GM21526 (cell line): ENCODE results near the gene C14orf39.

Experiments used
- ATAC-seq: cut with Tn5 transposase; IDR thresholded peaks from one replicate; pipeline ENCODE4 v1.9.1; 2021; ENCODE audit warnings: moderate library complexity; ENCODE audit not compliant: unreplicated experiment, low FRiP score

The C14orf39 gene

GRCh38 chr14:60485598-60486251 lies at the start of gene C14orf39:
C14orf39 (minus strand) TSS chr14:60486063; CDS start chr14:60485078, 985 bp downstream.
- no peak for ATAC-seq

GRCh38 chr14:60532442-60532841 lies 46.6 kb upstream of the C14orf39 start:
- ATAC-seq: no peak

GRCh38 chr14:60515511-60516289 lies 29.8 kb upstream of the C14orf39 start:
- no peak for ATAC-seq

GRCh38 chr14:60514741-60515491 lies 29.1 kb upstream of the C14orf39 start:
- ATAC-seq: peak; percentile 62

- no peak for ATAC-seq
Observed at GRCh38 chr14:60514378-60514740, 28.5 kb upstream of the C14orf39 start.

- no peak for ATAC-seq
Observed at GRCh38 chr14:60512973-60513571, 27.2 kb upstream of the C14orf39 start.

GRCh38 chr14:60512126-60512525 lies 26.3 kb upstream of the C14orf39 start:
- ATAC-seq: no peak

- ATAC-seq: no peak
Observed at GRCh38 chr14:60510951-60511599, 25.2 kb upstream of the C14orf39 start.

- no peak for ATAC-seq
Observed at GRCh38 chr14:60510254-60510950, 24.5 kb upstream of the C14orf39 start.

GRCh38 chr14:60509438-60510253 lies 23.8 kb upstream of the C14orf39 start:
- no peak for ATAC-seq

GRCh38 chr14:60508707-60509437 lies 23.0 kb upstream of the C14orf39 start, which contains the start of gene SIX6:
SIX6 (plus strand) TSS chr14:60509146; CDS start chr14:60509399, 253 bp downstream.
- no peak for ATAC-seq

- no peak for ATAC-seq
Observed at GRCh38 chr14:60508363-60508706, 22.5 kb upstream of the C14orf39 start.

- ATAC-seq: no peak
Observed at GRCh38 chr14:60506985-60507829, 21.3 kb upstream of the C14orf39 start.

GRCh38 chr14:60506462-60506984 lies 20.7 kb upstream of the C14orf39 start:
- no peak for ATAC-seq

- no peak for ATAC-seq
Observed at GRCh38 chr14:60506010-60506409, 20.1 kb upstream of the C14orf39 start.

- ATAC-seq: no peak
Observed at GRCh38 chr14:60505448-60505847, 19.6 kb upstream of the C14orf39 start.

- ATAC-seq: no peak
Observed at GRCh38 chr14:60502541-60502940, 16.7 kb upstream of the C14orf39 start.
